ENCODE measurements around the gene PAK6. TPM values are rescaled to one million over a fixed set of nuclear protein-coding genes. Genes with fewer than 3 reads are reported as not detected.

The PAK6 gene
- total RNA-seq, 1 experiment from 2014 or later: 30.4 TPM

DNA sequence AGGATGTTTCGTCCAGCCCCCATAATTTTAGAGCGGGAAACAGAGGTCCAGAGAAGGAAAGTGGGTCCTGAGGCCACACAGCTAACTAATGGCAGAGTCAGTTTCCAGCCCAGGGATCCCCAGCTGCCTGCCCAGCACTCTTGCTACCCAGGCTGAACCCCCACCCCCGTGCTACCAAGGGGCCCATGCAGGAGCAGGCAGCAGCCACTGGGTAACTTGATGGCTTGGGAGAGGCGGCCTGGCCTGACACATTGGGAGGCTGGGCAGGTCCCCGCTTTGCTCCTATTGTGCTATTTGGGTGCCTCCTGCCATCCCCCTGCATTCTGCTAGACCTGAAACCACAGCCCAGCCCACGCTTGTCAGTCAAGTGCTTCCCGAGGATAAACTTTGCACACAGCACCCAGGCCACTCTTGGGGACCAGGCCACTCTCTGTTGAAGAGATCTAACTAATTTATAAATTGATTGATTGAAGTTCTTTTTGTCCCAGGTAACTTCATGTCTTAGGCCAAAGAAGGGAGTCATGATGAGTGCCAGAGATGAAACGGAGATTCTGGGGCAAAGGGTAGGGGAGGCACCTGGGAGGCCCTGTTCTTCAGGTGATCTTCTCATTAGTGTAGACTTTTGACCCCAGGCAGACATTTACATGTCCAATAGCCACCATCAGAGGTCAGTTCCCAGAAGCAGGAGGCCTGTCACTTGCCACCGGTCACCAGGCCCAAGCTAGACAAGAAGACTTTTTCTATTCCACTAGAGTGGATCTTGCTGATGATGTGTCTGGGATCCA is 7.0 kb downstream of the PAK6 start:
- H3K9me3 ChIP-seq (ENCODE audit: low read length): no peaks in the 10 kb centered on the region
- peaks cover 6% of the 10 kb centered on the region for H3F3A ChIP-seq (ENCODE audit: low read length, unreplicated experiment)
- H3K4me1 ChIP-seq (ENCODE audit: insufficient read depth, low read length): peaks cover 42% of the 10 kb centered on the region
- DNase-seq (no peak), ATAC-seq (no peak)
- H3K9me2 ChIP-seq (replicated peaks; ENCODE audit: low read length): no peaks in the 10 kb centered on the region
- no peak overlapping the region for H3K9ac ChIP-seq (ENCODE audit: low read length)
- TF ChIP-seq EZH2 (IDR thresholded peaks at IDR 0.05; ENCODE audit: low read length, unreplicated experiment): no peak
- TF ChIP-seq, protein P1, sequence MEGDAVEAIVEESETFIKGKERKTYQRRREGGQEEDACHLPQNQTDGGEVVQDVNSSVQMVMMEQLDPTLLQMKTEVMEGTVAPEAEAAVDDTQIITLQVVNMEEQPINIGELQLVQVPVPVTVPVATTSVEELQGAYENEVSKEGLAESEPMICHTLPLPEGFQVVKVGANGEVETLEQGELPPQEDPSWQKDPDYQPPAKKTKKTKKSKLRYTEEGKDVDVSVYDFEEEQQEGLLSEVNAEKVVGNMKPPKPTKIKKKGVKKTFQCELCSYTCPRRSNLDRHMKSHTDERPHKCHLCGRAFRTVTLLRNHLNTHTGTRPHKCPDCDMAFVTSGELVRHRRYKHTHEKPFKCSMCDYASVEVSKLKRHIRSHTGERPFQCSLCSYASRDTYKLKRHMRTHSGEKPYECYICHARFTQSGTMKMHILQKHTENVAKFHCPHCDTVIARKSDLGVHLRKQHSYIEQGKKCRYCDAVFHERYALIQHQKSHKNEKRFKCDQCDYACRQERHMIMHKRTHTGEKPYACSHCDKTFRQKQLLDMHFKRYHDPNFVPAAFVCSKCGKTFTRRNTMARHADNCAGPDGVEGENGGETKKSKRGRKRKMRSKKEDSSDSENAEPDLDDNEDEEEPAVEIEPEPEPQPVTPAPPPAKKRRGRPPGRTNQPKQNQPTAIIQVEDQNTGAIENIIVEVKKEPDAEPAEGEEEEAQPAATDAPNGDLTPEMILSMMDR (conservative IDR thresholded peaks at IDR 0.05; ENCODE audit: low read depth, low read length): no peak
- TF ChIP-seq EZH2phosphoT487 (IDR thresholded peaks at IDR 0.05; ENCODE audit: borderline replicate concordance, low read length): no peak
- no peaks in the 10 kb centered on the region for H3K79me2 ChIP-seq (ENCODE audit: low read length)
- H3K27me3 ChIP-seq (ENCODE audit: low read length): no peaks in the 10 kb centered on the region
- H3K4me3 ChIP-seq (ENCODE audit: low read length): no peak overlapping the region
- intact Hi-C loops (cut with micrococcal nuclease): no loop called here
- H4K20me1 ChIP-seq (ENCODE audit: low read length): no peaks in the 10 kb centered on the region
- peak overlapping the region; percentile 63 for H3K4me2 ChIP-seq (ENCODE audit: low read length)
- BruUV-seq (replicated peaks): no TSS peak
- POLR2A ChIA-PET (ENCODE audit: unreplicated experiment): interaction anchor here (0.7 kb wide), 1 partner anchor 9 kb away, joined by 6 read pairs; no protein-coding TSS in a partner anchor
- no peaks in the 10 kb centered on the region for H3K36me3 ChIP-seq (ENCODE audit: low read depth, low read length)
- peak overlapping the region; percentile 54 for H2AFZ ChIP-seq (ENCODE audit: low read length)
- CTCF ChIA-PET: interaction anchor here (1.1 kb wide), 1 partner anchor 28 kb away, joined by 3 read pairs; no protein-coding TSS in a partner anchor
- H3K27ac ChIP-seq (ENCODE audit: low read length): peak overlapping the region; percentile 62

DNA sequence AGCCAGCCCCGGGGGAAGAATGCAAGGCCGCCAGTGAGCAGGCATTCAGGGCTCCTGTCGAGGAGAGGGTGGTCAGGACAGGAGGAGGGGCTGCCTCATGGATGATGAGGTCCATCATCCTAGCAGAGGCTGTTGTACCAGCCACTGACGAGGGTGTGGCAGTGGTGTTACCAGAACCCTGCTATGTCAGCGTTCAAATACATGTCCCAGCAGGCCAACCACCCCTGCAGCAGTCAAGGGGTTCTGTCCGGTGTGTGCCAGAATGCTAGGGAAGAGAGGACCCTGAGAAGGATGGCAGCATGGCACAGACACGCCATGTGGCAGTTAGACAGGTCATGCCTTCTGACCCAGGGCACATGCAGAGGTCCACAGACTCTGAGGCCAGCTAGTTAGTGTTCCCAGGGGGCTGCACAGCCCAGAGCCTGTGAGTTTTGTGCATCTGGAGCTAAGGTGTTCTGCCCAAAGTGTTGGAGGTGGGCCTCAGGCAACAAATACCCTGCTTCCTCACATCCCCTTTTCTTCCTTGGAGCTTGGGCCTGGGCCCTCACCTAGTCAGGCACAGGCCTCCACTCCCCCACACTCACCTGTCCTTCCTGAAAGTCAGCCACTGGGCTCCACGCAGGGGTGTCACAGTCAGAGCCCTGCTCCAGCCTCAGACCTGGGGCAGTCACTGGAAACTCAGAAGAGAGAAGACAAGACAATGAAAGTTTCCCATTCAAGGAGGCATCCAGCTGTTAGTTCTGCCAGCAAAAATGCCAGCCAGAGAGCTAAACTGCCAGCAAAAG is 7.8 kb downstream of the PAK6 start:
- intact Hi-C loops (cut with micrococcal nuclease): no loop called here
- POLR2A ChIA-PET (ENCODE audit: unreplicated experiment): no interaction called here
- no TSS peak for BruUV-seq (replicated peaks)

More for the DNA sequence above, 7.8 kb downstream of the PAK6 start:
- DNase-seq (no peak), ATAC-seq (no peak)
- H3K4me1 ChIP-seq (ENCODE audit: insufficient read depth, low read length): peaks cover 37% of the 10 kb centered on the region
- H3K79me2 ChIP-seq (ENCODE audit: low read length): no peaks in the 10 kb centered on the region
- H3K9me2 ChIP-seq (replicated peaks; ENCODE audit: low read length): no peaks in the 10 kb centered on the region
- H3K9me3 ChIP-seq (ENCODE audit: low read length): no peaks in the 10 kb centered on the region
- H3K27ac ChIP-seq (ENCODE audit: low read length): no peak overlapping the region
- H3K4me3 ChIP-seq (ENCODE audit: low read length): no peak overlapping the region
- no peaks in the 10 kb centered on the region for H3K27me3 ChIP-seq (ENCODE audit: low read length)
- CTCF ChIA-PET: no interaction called here
- H3F3A ChIP-seq (ENCODE audit: low read length, unreplicated experiment): peaks cover 6% of the 10 kb centered on the region
- H2AFZ ChIP-seq (ENCODE audit: low read length): no peak overlapping the region
- no peak overlapping the region for H3K9ac ChIP-seq (ENCODE audit: low read length)
- TF ChIP-seq EZH2 (IDR thresholded peaks at IDR 0.05; ENCODE audit: low read length, unreplicated experiment): no peak
- TF ChIP-seq, protein P1 (conservative IDR thresholded peaks at IDR 0.05; ENCODE audit: low read depth, low read length): no peak
- no peak for TF ChIP-seq EZH2phosphoT487 (IDR thresholded peaks at IDR 0.05; ENCODE audit: borderline replicate concordance, low read length)
- H3K36me3 ChIP-seq (ENCODE audit: low read depth, low read length): no peaks in the 10 kb centered on the region
- no peak overlapping the region for H3K4me2 ChIP-seq (ENCODE audit: low read length)
- H4K20me1 ChIP-seq (ENCODE audit: low read length): no peaks in the 10 kb centered on the region
